HepG2 (cell line): ENCODE data around the gene KIR3DL3. TPM values are rescaled to one million over a fixed set of nuclear protein-coding genes. Genes with fewer than 3 reads are reported as not detected.

Experiments
- ATAC-seq: fragments of 200-7000 bp; cut with Tn5 transposase; 3 replicates; pipeline ENCODE4 v1.9.1; 2020; ENCODE audit warnings: mild to moderate bottlenecking, moderate library complexity
- BruUV-seq: library from RNA; stranded (reverse); fragments of 400-500 nt; replicated peaks from 2 replicates; lab custom pipeline; 2021; lab: Mats Ljungman, UMichigan
- CTCF ChIA-PET: fragments of 300-600 bp; formaldehyde crosslinking; extraction: SDS; loops from one replicate; lab custom pipeline; 2021; ENCODE audit warnings: low total read pairs, inconsistent platforms, low intra/inter-chr PET ratio; lab: Yijun Ruan, JAX
- POLR2A ChIA-PET: fragments of 350-600 bp; sonication (Branson Sonifier 250); formaldehyde crosslinking; loops from one replicate; lab custom pipeline; 2020; ENCODE audit warnings: antibody characterized with exemption, inconsistent platforms; lab: Yijun Ruan, JAX
- DNase-seq: peaks from one replicate; pipeline ENCODE4 v3.0.0-alpha.2; 2015; ENCODE audit warnings: low spot score
- FAIRE-seq: peaks from 3 replicates; lab custom pipeline; 2011; peaks lifted over from hg19 to GRCh38; lab: Jason Lieb, UNC
- H2AFZ ChIP-seq: one replicate; pipeline ENCODE4 v1.6.1; 2011; ENCODE audit warnings: low read length, inconsistent platforms
- H3K27ac ChIP-seq: fragments of 300-600 bp; 3 replicates; pipeline ENCODE4 v1.8.0; 2011; ENCODE audit warnings: mixed run types, mild to moderate bottlenecking, mixed read lengths, low read length, inconsistent platforms; ENCODE audit not compliant: insufficient read depth; ENCODE audit errors: extremely low read length
- H3K27me3 ChIP-seq, 2 experiments: fragments of 200-600 bp in 1 of 2; 2 replicates in 1 of 2; 3 replicates in 1 of 2; pipeline versions ENCODE4 v1.6.0 to v1.8.0; 2011; ENCODE audit warnings: low read length in 2 of 2, mild to moderate bottlenecking in 2 of 2, moderate library complexity in 2 of 2, inconsistent platforms in 1 of 2; ENCODE audit not compliant: insufficient read depth in 2 of 2, control insufficient read depth in 1 of 2
- H3K36me3 ChIP-seq, 2 experiments: fragments of 200-600 bp in 1 of 2; replicated peaks in 1 of 2; 2 replicates in 1 of 2; 3 replicates in 1 of 2; pipeline versions ENCODE4 v1.5.1 to v1.8.0; 2011; ENCODE audit warnings: low read length in 2 of 2, inconsistent platforms in 1 of 2; ENCODE audit not compliant: insufficient read depth in 2 of 2, control insufficient read depth in 1 of 2
- H3K4me1 ChIP-seq: 2 replicates; pipeline ENCODE4 v1.5.1; 2012; ENCODE audit warnings: low read length, inconsistent platforms; ENCODE audit not compliant: insufficient read depth
- H3K4me2 ChIP-seq: 2 replicates; pipeline ENCODE4 v1.6.0; 2011; ENCODE audit warnings: low read depth, low read length, inconsistent platforms
- H3K4me3 ChIP-seq, 3 experiments: fragments of 200-600 bp in 1 of 3; sonication (generic), shearing (Covaris generic) in 1 of 3; replicated peaks in 1 of 3; 2 replicates each; pipeline ENCODE4 v1.5.1; 2011 to 2016; ENCODE audit warnings: low read length in 3 of 3, inconsistent platforms in 2 of 3, low read depth in 2 of 3, mild to moderate bottlenecking in 2 of 3, control low read depth in 1 of 3, mixed read lengths in 1 of 3; ENCODE audit not compliant: insufficient read depth in 1 of 3
- H3K79me2 ChIP-seq: one replicate; pipeline ENCODE4 v1.6.1; 2011; ENCODE audit warnings: low read length, inconsistent platforms; ENCODE audit not compliant: insufficient read depth
- H3K9ac ChIP-seq: 2 replicates; pipeline ENCODE4 v1.6.0; 2011; ENCODE audit warnings: mild to moderate bottlenecking, low read depth, low read length, inconsistent platforms; ENCODE audit not compliant: insufficient read depth
- H3K9me3 ChIP-seq: 2 replicates; pipeline ENCODE4 v1.5.1; 2012; ENCODE audit warnings: mild to moderate bottlenecking, low read length
- H4K20me1 ChIP-seq: 2 replicates; pipeline ENCODE4 v1.6.0; 2011; ENCODE audit warnings: inconsistent platforms, mild to moderate bottlenecking, low read length, moderate library complexity; ENCODE audit not compliant: insufficient read depth
- ARID2 ChIP-seq: sonication (generic); formaldehyde crosslinking; IDR thresholded peaks from 2 replicates; pipeline ENCODE4 v1.8.1; 2022; ENCODE audit warnings: mild to moderate bottlenecking, missing genetic modification reagents, borderline replicate concordance
- ATF4 ChIP-seq, 2 experiments: fragments of 450-650 bp in 1 of 2; sonication (generic) in 1 of 2; formaldehyde crosslinking; IDR thresholded peaks; 2 replicates each; pipeline versions ENCODE4 v1.5.0 to v1.8.0; 2020 to 2022; ENCODE audit warnings: mild to moderate bottlenecking in 1 of 2, missing genetic modification reagents in 1 of 2
- CAMTA2 ChIP-seq: sonication (generic); formaldehyde crosslinking; IDR thresholded peaks from 2 replicates; pipeline ENCODE4 v1.4.0; 2020; ENCODE audit warnings: mild to moderate bottlenecking, missing genetic modification reagents, borderline replicate concordance
- ETV5 ChIP-seq: IDR thresholded peaks from 2 replicates; pipeline ENCODE4 v1.6.1; 2018; ENCODE audit warnings: missing biosample characterization, missing genetic modification reagents, inconsistent platforms, borderline replicate concordance
- EZH2 ChIP-seq: conservative IDR thresholded peaks from 2 replicates; pipeline ENCODE4 v1.6.1; 2012; ENCODE audit warnings: mild to moderate bottlenecking, low read depth, low read length, moderate library complexity
- GATAD2A ChIP-seq: IDR thresholded peaks from 2 replicates; pipeline ENCODE4 v1.6.1; 2016
- HNF1B ChIP-seq: sonication (generic); formaldehyde crosslinking; IDR thresholded peaks from 2 replicates; pipeline ENCODE4 v1.5.1; 2020; ENCODE audit warnings: mild to moderate bottlenecking, moderate library complexity, missing genetic modification reagents
- HOXD1 ChIP-seq: sonication (generic); formaldehyde crosslinking; IDR thresholded peaks from 2 replicates; pipeline ENCODE4 v1.5.0; 2020; ENCODE audit warnings: missing genetic modification reagents
- TBP ChIP-seq: sonication (generic); formaldehyde crosslinking; IDR thresholded peaks from 2 replicates; pipeline ENCODE4 v1.5.0; 2020; ENCODE audit warnings: missing genetic modification reagents
- ZFP82 ChIP-seq: sonication (generic); formaldehyde crosslinking; IDR thresholded peaks from 2 replicates; pipeline ENCODE4 v1.5.1; 2020; ENCODE audit warnings: mild to moderate bottlenecking, missing genetic modification reagents, borderline replicate concordance
- ZNF275 ChIP-seq: sonication (generic); formaldehyde crosslinking; IDR thresholded peaks from 2 replicates; pipeline ENCODE4 v1.8.0; 2022; ENCODE audit warnings: missing genetic modification reagents, mild to moderate bottlenecking, inconsistent platforms, borderline replicate concordance
- ZNF572 ChIP-seq: sonication (generic); formaldehyde crosslinking; IDR thresholded peaks from 2 replicates; pipeline ENCODE4 v1.5.1; 2020; ENCODE audit warnings: mild to moderate bottlenecking, missing genetic modification reagents
- ZNF746 ChIP-seq: sonication (generic); formaldehyde crosslinking; IDR thresholded peaks from 2 replicates; pipeline ENCODE4 v1.8.0; 2022; ENCODE audit warnings: mild to moderate bottlenecking, missing genetic modification reagents
- WGBS: methylation state at CpG from one replicate; pipeline ENCODE4 v1.1.6; 2017; ENCODE audit warnings: low lambda C conversion rate; 5-methylcytosine and 5-hydroxymethylcytosine counted together
- in situ Hi-C: cut with HindIII; loops from 2 replicates; pipeline ENCODE4 v1.10.0; 2017; ENCODE audit warnings: low pct_unique_long_range_greater_than_20kb; ENCODE audit not compliant: extremely low pct_ligation_motif_present
- intact Hi-C: fragments of 100-400 bp; cut with micrococcal nuclease; formaldehyde crosslinking; loops from one replicate; pipeline ENCODE4 v1.10.0; 2022; ENCODE audit not compliant: unreplicated experiment
- polyA plus RNA-seq, 8 experiments: library from polyadenylated mRNA; depleted of rRNA in 3 of 8; stranded (reverse) in 7 of 8; unstranded in 1 of 8; fragments of >200 nt; fragmentation: Illumina TruSeq in 4 of 8; extraction: Trizol in 4 of 8; gene quantifications; 2 replicates each; pipeline versions ENCODE4 v1.2.1 to v1.2.3, GENCODE V29; 2011 to 2016; ENCODE audit warnings: low read depth in 4 of 8, missing spikeins in 1 of 8, mixed read lengths in 1 of 8; ENCODE audit not compliant: insufficient read depth in 1 of 8
- total RNA-seq, 5 experiments: library from RNA; depleted of rRNA; stranded (reverse); fragments of >200 nt; fragmentation: Illumina TruSeq; extraction: Trizol; gene quantifications; 2 replicates each; pipeline ENCODE4 v1.2.3, GENCODE V29; 2016; ENCODE audit warnings: low read depth in 1 of 5
- TF ChIP-seq, protein P1 (sequence below): sonication (generic); formaldehyde crosslinking; IDR thresholded peaks from 2 replicates; pipeline ENCODE4 v1.5.1; 2020; ENCODE audit warnings: missing genetic modification reagents, mild to moderate bottlenecking, borderline replicate concordance
- TF ChIP-seq, protein P2 (sequence below): sonication (generic); formaldehyde crosslinking; IDR thresholded peaks from 2 replicates; pipeline ENCODE4 v1.8.0; 2022; ENCODE audit warnings: missing genetic modification reagents, mild to moderate bottlenecking, moderate library complexity, borderline replicate concordance

The KIR3DL3 gene
- total and polyA plus RNA-seq, 2 of the 13 experiments (the other 11 are each of a cell fraction or from before 2014, with no cell fraction given) = not detected

DNA sequence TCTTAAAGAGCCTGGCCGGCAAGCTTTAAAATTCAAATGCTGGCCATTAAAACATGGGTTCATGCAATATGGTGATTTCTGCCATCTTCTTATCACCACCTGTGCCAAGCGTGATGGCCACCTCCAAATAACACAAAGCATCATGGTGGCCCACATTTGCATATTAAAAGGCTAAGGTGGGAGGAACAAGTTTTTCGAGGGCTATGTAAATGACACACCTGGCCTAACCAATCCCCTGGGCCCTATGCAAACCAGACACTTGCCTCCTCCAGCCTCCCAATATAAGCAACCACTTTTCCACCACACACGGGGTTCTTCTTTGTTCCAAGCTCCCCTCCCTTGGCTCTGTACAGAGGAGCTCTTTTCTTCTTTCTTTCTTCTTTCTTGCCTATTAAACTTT is 47.0 kb upstream of the KIR3DL3 start:
- intact Hi-C loops (loop anchor here (2.0 kb wide), 1 partner anchor 198 kb away; no protein-coding TSS in a partner anchor), in situ Hi-C loops (loop anchor here (10.0 kb wide), 1 partner anchor 202 kb away; the partner anchor contains the start of gene CDC42EP5)
- ATAC-seq = no peak
- no peak for DNase-seq
- 34% methylated on average over 3 of the region's 4 CpGs for WGBS
- Histone ChIP-seq H3K9ac (no peak overlapping the region), H3K79me2 (no peaks in the 10 kb centered on the region), H3K27ac (no peak overlapping the region), H3K4me1 (no peaks in the 10 kb centered on the region), H4K20me1 (no peaks in the 10 kb centered on the region), H3K36me3 (no peaks in the 10 kb centered on the region), H3K27me3 (no peaks in the 10 kb centered on the region), H2AFZ (no peak overlapping the region), H3K4me2 (no peak overlapping the region), H3K4me3 (no peak overlapping the region), H3K9me3 (no peaks in the 10 kb centered on the region)
- FAIRE-seq = no peak
- TF ChIP-seq GATAD2A (CRISPR knock-in tag) (no peak), HNF1B (CRISPR knock-in tag) (no peak), ETV5 (CRISPR knock-in tag) (no peak), ZNF572 (CRISPR knock-in tag) (no peak), ZNF746 (CRISPR knock-in tag) (no peak), ARID2 (no peak), HOXD1 (CRISPR knock-in tag) (no peak), TBP (CRISPR knock-in tag) (no peak), ATF4 (CRISPR knock-in tag; IDR thresholded peaks at IDR 0.05) (no peak), EZH2 (no peak), ZNF275 (no peak), ZFP82 (CRISPR knock-in tag) (no peak), CAMTA2 (CRISPR knock-in tag) (no peak)
- TF ChIP-seq, protein P1, sequence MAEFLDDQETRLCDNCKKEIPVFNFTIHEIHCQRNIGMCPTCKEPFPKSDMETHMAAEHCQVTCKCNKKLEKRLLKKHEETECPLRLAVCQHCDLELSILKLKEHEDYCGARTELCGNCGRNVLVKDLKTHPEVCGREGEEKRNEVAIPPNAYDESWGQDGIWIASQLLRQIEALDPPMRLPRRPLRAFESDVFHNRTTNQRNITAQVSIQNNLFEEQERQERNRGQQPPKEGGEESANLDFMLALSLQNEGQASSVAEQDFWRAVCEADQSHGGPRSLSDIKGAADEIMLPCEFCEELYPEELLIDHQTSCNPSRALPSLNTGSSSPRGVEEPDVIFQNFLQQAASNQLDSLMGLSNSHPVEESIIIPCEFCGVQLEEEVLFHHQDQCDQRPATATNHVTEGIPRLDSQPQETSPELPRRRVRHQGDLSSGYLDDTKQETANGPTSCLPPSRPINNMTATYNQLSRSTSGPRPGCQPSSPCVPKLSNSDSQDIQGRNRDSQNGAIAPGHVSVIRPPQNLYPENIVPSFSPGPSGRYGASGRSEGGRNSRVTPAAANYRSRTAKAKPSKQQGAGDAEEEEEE (CRISPR knock-in tag) = no peak
- TF ChIP-seq, protein P2, sequence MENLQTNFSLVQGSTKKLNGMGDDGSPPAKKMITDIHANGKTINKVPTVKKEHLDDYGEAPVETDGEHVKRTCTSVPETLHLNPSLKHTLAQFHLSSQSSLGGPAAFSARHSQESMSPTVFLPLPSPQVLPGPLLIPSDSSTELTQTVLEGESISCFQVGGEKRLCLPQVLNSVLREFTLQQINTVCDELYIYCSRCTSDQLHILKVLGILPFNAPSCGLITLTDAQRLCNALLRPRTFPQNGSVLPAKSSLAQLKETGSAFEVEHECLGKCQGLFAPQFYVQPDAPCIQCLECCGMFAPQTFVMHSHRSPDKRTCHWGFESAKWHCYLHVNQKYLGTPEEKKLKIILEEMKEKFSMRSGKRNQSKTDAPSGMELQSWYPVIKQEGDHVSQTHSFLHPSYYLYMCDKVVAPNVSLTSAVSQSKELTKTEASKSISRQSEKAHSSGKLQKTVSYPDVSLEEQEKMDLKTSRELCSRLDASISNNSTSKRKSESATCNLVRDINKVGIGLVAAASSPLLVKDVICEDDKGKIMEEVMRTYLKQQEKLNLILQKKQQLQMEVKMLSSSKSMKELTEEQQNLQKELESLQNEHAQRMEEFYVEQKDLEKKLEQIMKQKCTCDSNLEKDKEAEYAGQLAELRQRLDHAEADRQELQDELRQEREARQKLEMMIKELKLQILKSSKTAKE (CRISPR knock-in tag) = no peak
- ChIA-PET POLR2A (no interaction called here), CTCF (no interaction called here)
- BruUV-seq = no TSS peak
